COR-L47 (cell line): ENCODE data around the gene AMY1A.
"Not testable (repeated sequence)": the region's sequence is repeated elsewhere in the genome, so short reads cannot be mapped to it uniquely, and the experiment has no call there.

Experiments used
- DNase-seq: peaks from one replicate; lab custom pipeline; 2025; lab: John Stamatoyannopoulos, UW

AMY1A gene

GRCh38 chr1:103655460-103655859 is at the start of gene AMY1A:
Gene AMY1A, plus strand, starts transcription at chr1:103655760. Its CDS starts 571 bp downstream, at chr1:103656331.
- not testable (repeated sequence) for DNase-seq

GRCh38 chr1:103616362-103616761 is 39.2 kb upstream of the AMY1A start:
- no peak for DNase-seq

- DNase-seq: not testable (repeated sequence)
Measured at GRCh38 chr1:103616994-103617477, 38.5 kb upstream of the AMY1A start, which contains the start of gene AMY2A. Gene AMY2A, plus strand, starts transcription at chr1:103617427. Its CDS starts 14 bp downstream, at chr1:103617441.

- not testable (repeated sequence) for DNase-seq
Measured at GRCh38 chr1:103627436-103627835, 28.1 kb upstream of the AMY1A start.

- DNase-seq: not testable (repeated sequence)
Measured at GRCh38 chr1:103641194-103641593, 14.4 kb upstream of the AMY1A start.

- not testable (repeated sequence) for DNase-seq
Measured at GRCh38 chr1:103643908-103644307, 11.7 kb upstream of the AMY1A start.

GRCh38 chr1:103650305-103650704 is 5.3 kb upstream of the AMY1A start:
- DNase-seq: not testable (repeated sequence)

GRCh38 chr1:103650889-103651288 is 4.7 kb upstream of the AMY1A start:
- not testable (repeated sequence) for DNase-seq

- DNase-seq: not testable (repeated sequence)
Measured at GRCh38 chr1:103654133-103654532, 1.4 kb upstream of the AMY1A start.

- not testable (repeated sequence) for DNase-seq
Measured at GRCh38 chr1:103676335-103676734, 20.8 kb downstream of the AMY1A start.

GRCh38 chr1:103696110-103696509 is 40.5 kb downstream of the AMY1A start, which contains the start of gene AMY1B:
Gene AMY1B, minus strand, starts transcription at chr1:103696210. Its CDS starts 571 bp downstream, at chr1:103695639.
- DNase-seq: not testable (repeated sequence)

- DNase-seq: not testable (repeated sequence)
Measured at GRCh38 chr1:103697430-103697829, 41.9 kb downstream of the AMY1A start.

- DNase-seq: not testable (repeated sequence)
Measured at GRCh38 chr1:103700669-103701068, 45.1 kb downstream of the AMY1A start.

GRCh38 chr1:103701256-103701655 is 45.7 kb downstream of the AMY1A start:
- DNase-seq: not testable (repeated sequence)

- DNase-seq: not testable (repeated sequence)
Measured at GRCh38 chr1:103707670-103708069, 52.1 kb downstream of the AMY1A start.

GRCh38 chr1:103710381-103710780 is 54.8 kb downstream of the AMY1A start:
- DNase-seq: not testable (repeated sequence)
